HepG2 (cell line): Measurements from ENCODE around the gene SPATA13. TPM values are rescaled to one million over a fixed set of nuclear protein-coding genes. Genes with fewer than 3 reads are reported as not detected.
A peak's percentile ranks its signal among the peaks of the same experiment; 100 is the strongest.

Source experiments
- CHD4 ChIP-seq: fragments of 200-600 bp; sonication (generic); IDR thresholded peaks from 2 replicates; pipeline ENCODE4 v1.7.0; 2017; ENCODE audit warnings: mild to moderate bottlenecking, low read length, borderline replicate concordance
- HMG20A ChIP-seq: IDR thresholded peaks from 2 replicates; pipeline ENCODE4 v1.6.1; 2016; ENCODE audit warnings: borderline replicate concordance
- HNRNPK ChIP-seq: fragments of 200-400 bp; formaldehyde crosslinking; IDR thresholded peaks from 2 replicates; pipeline ENCODE4 v1.6.1; 2018; ENCODE audit warnings: low read length, low read depth, moderate library complexity, mild to moderate bottlenecking; ENCODE audit not compliant: poor library complexity, severe bottlenecking
- MIXL1 ChIP-seq: IDR thresholded peaks from 2 replicates; pipeline ENCODE4 v1.6.1; 2016
- PHF21A ChIP-seq: sonication (generic); formaldehyde crosslinking; IDR thresholded peaks from 2 replicates; pipeline ENCODE4 v1.5.0; 2020; ENCODE audit warnings: mild to moderate bottlenecking, missing genetic modification reagents
- SALL1 ChIP-seq: sonication (generic); formaldehyde crosslinking; IDR thresholded peaks from 2 replicates; pipeline ENCODE4 v1.8.0; 2022; ENCODE audit warnings: mild to moderate bottlenecking, missing genetic modification reagents
- SOX13 ChIP-seq, 3 experiments: fragments of 450-650 bp in 1 of 3; sonication (generic) in 1 of 3; formaldehyde crosslinking in 1 of 3; IDR thresholded peaks in 2 of 3; conservative IDR thresholded peaks in 1 of 3; 2 replicates each; pipeline versions ENCODE4 v1.5.0 to v1.6.1; 2016 to 2020; ENCODE audit warnings: antibody characterized with exemption in 1 of 3, mild to moderate bottlenecking in 1 of 3, missing compliant biosample characterization in 1 of 3, missing genetic modification reagents in 1 of 3, moderate library complexity in 1 of 3
- SOX6 ChIP-seq, 2 experiments: fragments of 450-650 bp in 1 of 2; sonication (generic) in 1 of 2; formaldehyde crosslinking in 1 of 2; IDR thresholded peaks; 2 replicates each; pipeline versions ENCODE4 v1.4.0 to v1.6.1; 2017 to 2020; ENCODE audit warnings: antibody characterized with exemption in 1 of 2, mild to moderate bottlenecking in 1 of 2, missing genetic modification reagents in 1 of 2
- polyA plus RNA-seq, 8 experiments: library from polyadenylated mRNA; depleted of rRNA in 3 of 8; stranded (reverse) in 7 of 8; unstranded in 1 of 8; fragments of >200 nt; fragmentation: Illumina TruSeq in 4 of 8; extraction: Trizol in 4 of 8; gene quantifications; 2 replicates each; pipeline versions ENCODE4 v1.2.1 to v1.2.3, GENCODE V29; 2011 to 2016; ENCODE audit warnings: low read depth in 4 of 8, missing spikeins in 1 of 8, mixed read lengths in 1 of 8; ENCODE audit not compliant: insufficient read depth in 1 of 8
- total RNA-seq, 5 experiments: library from RNA; depleted of rRNA; stranded (reverse); fragments of >200 nt; fragmentation: Illumina TruSeq; extraction: Trizol; gene quantifications; 2 replicates each; pipeline ENCODE4 v1.2.3, GENCODE V29; 2016; ENCODE audit warnings: low read depth in 1 of 5
- TF ChIP-seq, protein P1 (sequence below): IDR thresholded peaks from 2 replicates; pipeline ENCODE4 v1.4.0; 2020; ENCODE audit warnings: mild to moderate bottlenecking, missing genetic modification reagents
- TF ChIP-seq, protein P2 (sequence below): sonication (generic); formaldehyde crosslinking; IDR thresholded peaks from 2 replicates; pipeline ENCODE4 v1.9.0; 2022; ENCODE audit warnings: low read depth, missing genetic modification reagents
- TF ChIP-seq, protein P3 (sequence below), 2 experiments: sonication (generic) in 1 of 2; formaldehyde crosslinking in 1 of 2; IDR thresholded peaks; 2 replicates each; pipeline versions ENCODE4 v1.4.0 to v1.6.1; 2016 to 2020; ENCODE audit warnings: borderline replicate concordance in 1 of 2, low read depth in 1 of 2, mild to moderate bottlenecking in 1 of 2, missing genetic modification reagents in 1 of 2
- TF ChIP-seq, protein P4 (sequence below): sonication (generic); formaldehyde crosslinking; conservative IDR thresholded peaks from 2 replicates; pipeline ENCODE4 v1.4.0; 2020; ENCODE audit warnings: mild to moderate bottlenecking, missing genetic modification reagents, moderate library complexity

SPATA13 gene
- total and polyA plus RNA-seq, 2 of the 13 experiments (the other 11 are each of a cell fraction or from before 2014, with no cell fraction given), result 11.3 to 14.2 TPM

DNA sequence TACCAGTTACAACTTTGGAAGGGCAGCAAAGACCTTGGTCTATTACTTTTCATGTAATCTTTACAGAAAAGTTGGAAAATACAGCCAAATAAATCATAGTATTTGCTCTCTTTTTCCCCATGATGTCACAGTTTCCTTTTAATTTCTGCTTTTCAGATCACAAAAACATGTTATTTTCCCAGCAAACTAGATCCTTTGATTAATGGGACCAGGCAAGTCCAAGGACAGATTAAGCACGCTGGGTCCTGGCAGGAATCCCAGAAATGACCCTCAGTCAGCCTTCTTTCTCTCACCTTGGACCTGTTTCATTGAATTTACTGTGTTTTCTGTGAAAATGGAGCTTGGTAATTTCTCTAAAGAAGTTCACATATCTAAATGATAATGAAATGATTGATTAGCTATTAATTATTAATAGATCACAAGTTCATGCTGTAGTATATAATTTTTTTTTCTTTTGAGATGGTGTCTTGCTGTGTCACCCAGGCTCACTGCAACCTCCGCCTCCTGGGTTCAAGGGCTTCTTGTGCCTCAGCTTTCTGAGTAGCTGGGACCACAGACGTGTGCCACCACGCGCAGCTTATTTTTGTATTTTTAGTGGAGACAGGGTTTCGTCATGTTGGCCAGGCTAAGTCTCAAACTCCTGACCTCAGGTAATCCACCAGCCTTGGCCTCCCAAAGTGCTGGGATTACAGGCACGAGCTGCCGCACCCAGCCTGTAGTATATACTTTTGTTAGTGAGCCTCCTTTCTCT lies 16.0 kb downstream of the SPATA13 start (continued):
- TF ChIP-seq HNRNPK (no peak), SOX13 (IDR thresholded peaks at IDR 0.05) (no peak), SOX13 (CRISPR knock-in tag; conservative IDR thresholded peaks at IDR 0.05 in 1 of 2, IDR thresholded peaks at IDR 0.05 in 1 of 2) (peak in 1 of 2 experiments; percentile 18; a peak in 1 of 4 replicates), MIXL1 (peak; percentile 48; the same call in 1 of the 2 replicates), SALL1 (peak; percentile 43; the same call in 1 of the 2 replicates), SOX6 (IDR thresholded peaks at IDR 0.05) (no peak), SOX6 (CRISPR knock-in tag; IDR thresholded peaks at IDR 0.05) (peak; percentile 21; the same call in 1 of the 2 replicates), HMG20A (peak; percentile 44; the same call in 1 of the 2 replicates), PHF21A (CRISPR knock-in tag) (0 out of 2 replicates have a peak, but pooled peaks have one; percentile 29), CHD4 (peak; percentile 50; the same call in 1 of the 2 replicates)
- TF ChIP-seq, protein P1, sequence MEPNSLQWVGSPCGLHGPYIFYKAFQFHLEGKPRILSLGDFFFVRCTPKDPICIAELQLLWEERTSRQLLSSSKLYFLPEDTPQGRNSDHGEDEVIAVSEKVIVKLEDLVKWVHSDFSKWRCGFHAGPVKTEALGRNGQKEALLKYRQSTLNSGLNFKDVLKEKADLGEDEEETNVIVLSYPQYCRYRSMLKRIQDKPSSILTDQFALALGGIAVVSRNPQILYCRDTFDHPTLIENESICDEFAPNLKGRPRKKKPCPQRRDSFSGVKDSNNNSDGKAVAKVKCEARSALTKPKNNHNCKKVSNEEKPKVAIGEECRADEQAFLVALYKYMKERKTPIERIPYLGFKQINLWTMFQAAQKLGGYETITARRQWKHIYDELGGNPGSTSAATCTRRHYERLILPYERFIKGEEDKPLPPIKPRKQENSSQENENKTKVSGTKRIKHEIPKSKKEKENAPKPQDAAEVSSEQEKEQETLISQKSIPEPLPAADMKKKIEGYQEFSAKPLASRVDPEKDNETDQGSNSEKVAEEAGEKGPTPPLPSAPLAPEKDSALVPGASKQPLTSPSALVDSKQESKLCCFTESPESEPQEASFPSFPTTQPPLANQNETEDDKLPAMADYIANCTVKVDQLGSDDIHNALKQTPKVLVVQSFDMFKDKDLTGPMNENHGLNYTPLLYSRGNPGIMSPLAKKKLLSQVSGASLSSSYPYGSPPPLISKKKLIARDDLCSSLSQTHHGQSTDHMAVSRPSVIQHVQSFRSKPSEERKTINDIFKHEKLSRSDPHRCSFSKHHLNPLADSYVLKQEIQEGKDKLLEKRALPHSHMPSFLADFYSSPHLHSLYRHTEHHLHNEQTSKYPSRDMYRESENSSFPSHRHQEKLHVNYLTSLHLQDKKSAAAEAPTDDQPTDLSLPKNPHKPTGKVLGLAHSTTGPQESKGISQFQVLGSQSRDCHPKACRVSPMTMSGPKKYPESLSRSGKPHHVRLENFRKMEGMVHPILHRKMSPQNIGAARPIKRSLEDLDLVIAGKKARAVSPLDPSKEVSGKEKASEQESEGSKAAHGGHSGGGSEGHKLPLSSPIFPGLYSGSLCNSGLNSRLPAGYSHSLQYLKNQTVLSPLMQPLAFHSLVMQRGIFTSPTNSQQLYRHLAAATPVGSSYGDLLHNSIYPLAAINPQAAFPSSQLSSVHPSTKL (CRISPR knock-in tag), result peak; percentile 53; the same call in 1 of the 2 replicates
- TF ChIP-seq, protein P2, sequence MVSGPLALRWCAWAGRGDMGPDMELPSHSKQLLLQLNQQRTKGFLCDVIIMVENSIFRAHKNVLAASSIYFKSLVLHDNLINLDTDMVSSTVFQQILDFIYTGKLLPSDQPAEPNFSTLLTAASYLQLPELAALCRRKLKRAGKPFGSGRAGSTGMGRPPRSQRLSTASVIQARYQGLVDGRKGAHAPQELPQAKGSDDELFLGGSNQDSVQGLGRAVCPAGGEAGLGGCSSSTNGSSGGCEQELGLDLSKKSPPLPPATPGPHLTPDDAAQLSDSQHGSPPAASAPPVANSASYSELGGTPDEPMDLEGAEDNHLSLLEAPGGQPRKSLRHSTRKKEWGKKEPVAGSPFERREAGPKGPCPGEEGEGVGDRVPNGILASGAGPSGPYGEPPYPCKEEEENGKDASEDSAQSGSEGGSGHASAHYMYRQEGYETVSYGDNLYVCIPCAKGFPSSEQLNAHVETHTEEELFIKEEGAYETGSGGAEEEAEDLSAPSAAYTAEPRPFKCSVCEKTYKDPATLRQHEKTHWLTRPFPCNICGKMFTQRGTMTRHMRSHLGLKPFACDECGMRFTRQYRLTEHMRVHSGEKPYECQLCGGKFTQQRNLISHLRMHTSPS (CRISPR knock-in tag), result no peak
- TF ChIP-seq, protein P3, sequence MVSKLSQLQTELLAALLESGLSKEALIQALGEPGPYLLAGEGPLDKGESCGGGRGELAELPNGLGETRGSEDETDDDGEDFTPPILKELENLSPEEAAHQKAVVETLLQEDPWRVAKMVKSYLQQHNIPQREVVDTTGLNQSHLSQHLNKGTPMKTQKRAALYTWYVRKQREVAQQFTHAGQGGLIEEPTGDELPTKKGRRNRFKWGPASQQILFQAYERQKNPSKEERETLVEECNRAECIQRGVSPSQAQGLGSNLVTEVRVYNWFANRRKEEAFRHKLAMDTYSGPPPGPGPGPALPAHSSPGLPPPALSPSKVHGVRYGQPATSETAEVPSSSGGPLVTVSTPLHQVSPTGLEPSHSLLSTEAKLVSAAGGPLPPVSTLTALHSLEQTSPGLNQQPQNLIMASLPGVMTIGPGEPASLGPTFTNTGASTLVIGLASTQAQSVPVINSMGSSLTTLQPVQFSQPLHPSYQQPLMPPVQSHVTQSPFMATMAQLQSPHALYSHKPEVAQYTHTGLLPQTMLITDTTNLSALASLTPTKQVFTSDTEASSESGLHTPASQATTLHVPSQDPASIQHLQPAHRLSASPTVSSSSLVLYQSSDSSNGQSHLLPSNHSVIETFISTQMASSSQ (IDR thresholded peaks at IDR 0.05; ENCODE audit: low read depth), result peak; percentile 17; the same call in 1 of the 2 replicates
- TF ChIP-seq, protein P3 (CRISPR knock-in tag; IDR thresholded peaks at IDR 0.05; ENCODE audit: borderline replicate concordance), result no peak
- TF ChIP-seq, protein P4, sequence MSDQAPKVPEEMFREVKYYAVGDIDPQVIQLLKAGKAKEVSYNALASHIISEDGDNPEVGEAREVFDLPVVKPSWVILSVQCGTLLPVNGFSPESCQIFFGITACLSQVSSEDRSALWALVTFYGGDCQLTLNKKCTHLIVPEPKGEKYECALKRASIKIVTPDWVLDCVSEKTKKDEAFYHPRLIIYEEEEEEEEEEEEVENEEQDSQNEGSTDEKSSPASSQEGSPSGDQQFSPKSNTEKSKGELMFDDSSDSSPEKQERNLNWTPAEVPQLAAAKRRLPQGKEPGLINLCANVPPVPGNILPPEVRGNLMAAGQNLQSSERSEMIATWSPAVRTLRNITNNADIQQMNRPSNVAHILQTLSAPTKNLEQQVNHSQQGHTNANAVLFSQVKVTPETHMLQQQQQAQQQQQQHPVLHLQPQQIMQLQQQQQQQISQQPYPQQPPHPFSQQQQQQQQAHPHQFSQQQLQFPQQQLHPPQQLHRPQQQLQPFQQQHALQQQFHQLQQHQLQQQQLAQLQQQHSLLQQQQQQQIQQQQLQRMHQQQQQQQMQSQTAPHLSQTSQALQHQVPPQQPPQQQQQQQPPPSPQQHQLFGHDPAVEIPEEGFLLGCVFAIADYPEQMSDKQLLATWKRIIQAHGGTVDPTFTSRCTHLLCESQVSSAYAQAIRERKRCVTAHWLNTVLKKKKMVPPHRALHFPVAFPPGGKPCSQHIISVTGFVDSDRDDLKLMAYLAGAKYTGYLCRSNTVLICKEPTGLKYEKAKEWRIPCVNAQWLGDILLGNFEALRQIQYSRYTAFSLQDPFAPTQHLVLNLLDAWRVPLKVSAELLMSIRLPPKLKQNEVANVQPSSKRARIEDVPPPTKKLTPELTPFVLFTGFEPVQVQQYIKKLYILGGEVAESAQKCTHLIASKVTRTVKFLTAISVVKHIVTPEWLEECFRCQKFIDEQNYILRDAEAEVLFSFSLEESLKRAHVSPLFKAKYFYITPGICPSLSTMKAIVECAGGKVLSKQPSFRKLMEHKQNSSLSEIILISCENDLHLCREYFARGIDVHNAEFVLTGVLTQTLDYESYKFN (CRISPR knock-in tag), result peak; percentile 35; the same call in 1 of the 2 replicates
